ENCODE measurements around the gene PARD6G.

Gene PARD6G

GRCh38 chr18:80147037-80147417 lies 100.3 kb downstream of the PARD6G start:
- no peaks in the 10 kb centered on the region for H3K4me1 Mint-ChIP-seq
- H3K36me3 Mint-ChIP-seq (ENCODE audit: low read depth): peaks cover 17% of the 10 kb centered on the region
- no peaks in the 10 kb centered on the region for H3K27me3 Mint-ChIP-seq (ENCODE audit: low read depth, poor library complexity)
- TF ChIP-seq, protein P1, sequence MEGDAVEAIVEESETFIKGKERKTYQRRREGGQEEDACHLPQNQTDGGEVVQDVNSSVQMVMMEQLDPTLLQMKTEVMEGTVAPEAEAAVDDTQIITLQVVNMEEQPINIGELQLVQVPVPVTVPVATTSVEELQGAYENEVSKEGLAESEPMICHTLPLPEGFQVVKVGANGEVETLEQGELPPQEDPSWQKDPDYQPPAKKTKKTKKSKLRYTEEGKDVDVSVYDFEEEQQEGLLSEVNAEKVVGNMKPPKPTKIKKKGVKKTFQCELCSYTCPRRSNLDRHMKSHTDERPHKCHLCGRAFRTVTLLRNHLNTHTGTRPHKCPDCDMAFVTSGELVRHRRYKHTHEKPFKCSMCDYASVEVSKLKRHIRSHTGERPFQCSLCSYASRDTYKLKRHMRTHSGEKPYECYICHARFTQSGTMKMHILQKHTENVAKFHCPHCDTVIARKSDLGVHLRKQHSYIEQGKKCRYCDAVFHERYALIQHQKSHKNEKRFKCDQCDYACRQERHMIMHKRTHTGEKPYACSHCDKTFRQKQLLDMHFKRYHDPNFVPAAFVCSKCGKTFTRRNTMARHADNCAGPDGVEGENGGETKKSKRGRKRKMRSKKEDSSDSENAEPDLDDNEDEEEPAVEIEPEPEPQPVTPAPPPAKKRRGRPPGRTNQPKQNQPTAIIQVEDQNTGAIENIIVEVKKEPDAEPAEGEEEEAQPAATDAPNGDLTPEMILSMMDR (IDR thresholded peaks at IDR 0.05): no peak
- no peak for DNase-seq
- no peak overlapping the region for H3K27ac Mint-ChIP-seq
- H3K9me3 Mint-ChIP-seq: no peaks in the 10 kb centered on the region
- peak overlapping the region; percentile 84 for H3K4me3 Mint-ChIP-seq

DNA sequence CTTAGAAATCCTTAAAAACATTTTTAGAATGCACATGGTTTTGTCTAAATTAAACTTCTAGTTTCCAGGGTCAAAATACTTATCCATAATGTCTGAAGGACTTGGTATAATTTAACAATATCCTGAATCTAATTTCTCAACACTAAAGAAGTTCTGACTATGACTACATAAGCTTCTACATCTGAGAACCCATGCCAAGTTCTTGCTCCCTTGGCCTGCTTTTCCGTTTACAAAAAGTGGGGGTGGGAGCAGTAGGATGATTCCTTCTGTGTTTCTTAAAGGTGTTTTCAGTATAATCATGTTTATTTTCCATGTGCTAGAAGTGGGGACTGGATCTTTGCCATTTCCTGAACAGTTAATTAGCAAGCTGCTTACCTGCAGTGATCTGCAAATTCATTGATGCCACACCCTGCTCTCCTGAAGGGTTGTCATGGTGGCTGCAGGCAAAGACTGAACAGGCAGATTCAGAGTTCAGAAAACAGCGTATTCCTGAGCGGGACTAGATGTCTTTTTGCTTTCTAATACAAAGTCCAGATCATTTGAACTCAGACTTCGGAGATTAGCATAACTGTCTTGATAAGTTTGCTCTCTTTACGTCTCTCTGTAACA lies 102.0 kb downstream of the PARD6G start:
- Mint-ChIP-seq H3K4me3 (no peak overlapping the region), H3K27ac (no peak overlapping the region), H3K4me1 (no peaks in the 10 kb centered on the region), H3K9me3 (no peaks in the 10 kb centered on the region), H3K36me3 (ENCODE audit: low read depth) (peaks cover 14% of the 10 kb centered on the region), H3K27me3 (ENCODE audit: low read depth, poor library complexity) (no peaks in the 10 kb centered on the region)
- DNase-seq: no peak
- TF ChIP-seq, protein P1 (IDR thresholded peaks at IDR 0.05): no peak

- H3K27ac Mint-ChIP-seq: no peak overlapping the region
- H3K36me3 Mint-ChIP-seq (ENCODE audit: low read depth): peaks cover 15% of the 10 kb centered on the region
- no peaks in the 10 kb centered on the region for H3K4me1 Mint-ChIP-seq
- DNase-seq: no peak
- H3K9me3 Mint-ChIP-seq: no peaks in the 10 kb centered on the region
- H3K27me3 Mint-ChIP-seq (ENCODE audit: low read depth, poor library complexity): no peaks in the 10 kb centered on the region
- H3K4me3 Mint-ChIP-seq: no peak overlapping the region
- TF ChIP-seq, protein P1 (IDR thresholded peaks at IDR 0.05): no peak
Measured at GRCh38 chr18:80143881-80144280, 103.4 kb downstream of the PARD6G start.

- no peak for DNase-seq
- TF ChIP-seq, protein P1 (IDR thresholded peaks at IDR 0.05): no peak
- peak overlapping the region; percentile 59 for H3K27ac Mint-ChIP-seq
- H3K4me3 Mint-ChIP-seq: no peak overlapping the region
- H3K4me1 Mint-ChIP-seq: no peaks in the 10 kb centered on the region
- H3K36me3 Mint-ChIP-seq (ENCODE audit: low read depth): peaks cover 29% of the 10 kb centered on the region
- no peaks in the 10 kb centered on the region for H3K9me3 Mint-ChIP-seq
- no peaks in the 10 kb centered on the region for H3K27me3 Mint-ChIP-seq (ENCODE audit: low read depth, poor library complexity)
Measured at GRCh38 chr18:80140455-80140985, 106.8 kb downstream of the PARD6G start.

DNA sequence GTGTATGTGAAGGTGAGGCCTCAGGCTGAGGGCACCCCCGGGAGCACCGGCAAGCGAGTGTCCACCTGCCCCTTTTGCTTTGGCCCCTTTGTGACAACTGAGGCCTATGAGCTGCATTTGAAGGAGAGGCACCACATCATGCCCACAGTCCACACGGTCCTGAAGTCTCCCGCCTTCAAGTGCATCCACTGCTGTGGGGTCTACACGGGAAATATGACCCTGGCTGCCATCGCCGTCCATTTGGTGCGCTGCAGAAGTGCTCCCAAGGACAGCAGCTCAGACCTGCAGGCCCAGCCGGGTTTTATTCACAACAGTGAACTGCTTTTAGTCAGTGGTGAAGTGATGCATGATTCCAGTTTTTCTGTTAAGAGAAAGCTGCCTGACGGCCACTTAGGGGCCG lies 109.3 kb downstream of the PARD6G start:
- Mint-ChIP-seq H3K4me3 (no peak overlapping the region), H3K9me3 (no peaks in the 10 kb centered on the region), H3K4me1 (no peaks in the 10 kb centered on the region), H3K27ac (no peak overlapping the region), H3K36me3 (ENCODE audit: low read depth) (peaks cover 50% of the 10 kb centered on the region), H3K27me3 (ENCODE audit: low read depth, poor library complexity) (no peaks in the 10 kb centered on the region)
- DNase-seq: no peak
- TF ChIP-seq, protein P1 (IDR thresholded peaks at IDR 0.05): no peak

GRCh38 chr18:80137137-80137536 lies 110.2 kb downstream of the PARD6G start:
- no peaks in the 10 kb centered on the region for H3K27me3 Mint-ChIP-seq (ENCODE audit: low read depth, poor library complexity)

More at GRCh38 chr18:80137137-80137536, 110.2 kb downstream of the PARD6G start:
- Mint-ChIP-seq H3K9me3 (no peaks in the 10 kb centered on the region), H3K4me1 (no peaks in the 10 kb centered on the region), H3K27ac (peak overlapping the region; percentile 50), H3K4me3 (no peak overlapping the region), H3K36me3 (ENCODE audit: low read depth) (peaks cover 54% of the 10 kb centered on the region)
- no peak for DNase-seq
- TF ChIP-seq, protein P1 (IDR thresholded peaks at IDR 0.05): no peak
